H1 (cell line): ENCODE data around the gene DPYSL4. TPM values are rescaled to one million over a fixed set of nuclear protein-coding genes. Genes with fewer than 3 reads are reported as not detected.

Source experiments
- CTCF ChIA-PET: fragments of 300-600 bp; sonication (Branson Sonifier 250); formaldehyde crosslinking; loops from one replicate; lab custom pipeline; 2021; ENCODE audit not compliant: partially characterized antibody; lab: Charles Lee
- POLR2A ChIA-PET: fragments of 300-600 bp; sonication (Branson Sonifier 250); formaldehyde crosslinking; loops from one replicate; lab custom pipeline; 2021; ENCODE audit warnings: inconsistent platforms; ENCODE audit not compliant: partially characterized antibody; lab: Charles Lee
- DNase-seq, 2 experiments: peaks; one replicate each; pipeline versions ENCODE4 v3.0.0 to v3.0.0-alpha.2; 2010 to 2022; ENCODE audit warnings: low spot score in 2 of 2, low read depth in 1 of 2, mixed read lengths in 1 of 2
- FAIRE-seq: peaks from 2 replicates; lab custom pipeline; 2011; peaks lifted over from hg19 to GRCh38; lab: Jason Lieb, UNC
- H2AFZ ChIP-seq: 2 replicates; pipeline ENCODE4 v1.8.1; 2012; ENCODE audit warnings: low read length, inconsistent platforms
- H2AK5ac ChIP-seq: 2 replicates; pipeline ENCODE4 v1.6.1; 2013; ENCODE audit warnings: low read depth, low read length
- H2BK120ac ChIP-seq: replicated peaks from 2 replicates; pipeline ENCODE3; 2013; ENCODE audit warnings: low read depth, low read length, inconsistent platforms
- H2BK12ac ChIP-seq: 2 replicates; pipeline ENCODE4 v1.6.1; 2013; ENCODE audit warnings: low read depth, low read length
- H2BK15ac ChIP-seq: 2 replicates; pipeline ENCODE4 v1.6.1; 2013; ENCODE audit warnings: low read length
- H2BK20ac ChIP-seq: 2 replicates; pipeline ENCODE4 v1.6.1; 2013; ENCODE audit warnings: low read length
- H2BK5ac ChIP-seq: 2 replicates; pipeline ENCODE4 v1.6.1; 2013; ENCODE audit warnings: low read depth, low read length
- H3K14ac ChIP-seq: 2 replicates; pipeline ENCODE4 v1.6.1; 2013; ENCODE audit warnings: inconsistent platforms; ENCODE audit not compliant: insufficient read length
- H3K18ac ChIP-seq: 2 replicates; pipeline ENCODE4 v1.6.1; 2013; ENCODE audit warnings: low read length; ENCODE audit errors: extremely low read depth
- H3K23ac ChIP-seq: 2 replicates; pipeline ENCODE4 v1.6.1; 2013; ENCODE audit warnings: inconsistent platforms; ENCODE audit not compliant: insufficient read length
- H3K23me2 ChIP-seq: 2 replicates; pipeline ENCODE4 v1.6.1; 2013; ENCODE audit warnings: low read depth, low read length
- H3K27ac ChIP-seq: 2 replicates; pipeline ENCODE4 v1.6.1; 2011; ENCODE audit warnings: low read depth, low read length, inconsistent platforms
- H3K27me3 ChIP-seq, 4 experiments: replicated peaks in 1 of 4; 1 replicate in 1 of 4; 2 replicates in 3 of 4; pipeline versions ENCODE4 v1.6.1 to v1.8.1; 2011 to 2013; ENCODE audit warnings: low read length in 3 of 4, mild to moderate bottlenecking in 3 of 4, inconsistent platforms in 2 of 4, mixed read lengths in 2 of 4, moderate library complexity in 1 of 4; ENCODE audit not compliant: control insufficient read depth in 3 of 4, insufficient read depth in 3 of 4; ENCODE audit errors: extremely low read depth in 1 of 4
- H3K36me3 ChIP-seq, 4 experiments: 2 replicates each; pipeline versions ENCODE4 v1.6.1 to v1.8.1; 2011 to 2013; ENCODE audit warnings: mild to moderate bottlenecking in 4 of 4, low read length in 3 of 4, moderate library complexity in 2 of 4, control low read depth in 1 of 4, inconsistent platforms in 1 of 4; ENCODE audit not compliant: insufficient read depth in 4 of 4, control insufficient read depth in 2 of 4
- H3K4ac ChIP-seq: replicated peaks from 2 replicates; pipeline ENCODE3; 2013; ENCODE audit warnings: low read length, low read depth, mixed read lengths, inconsistent platforms; ENCODE audit not compliant: insufficient read length
- H3K4me1 ChIP-seq, 4 experiments: replicated peaks in 1 of 4; 1 replicate in 1 of 4; 2 replicates in 3 of 4; pipeline versions ENCODE4 v1.6.1 to v1.8.1; 2011 to 2013; ENCODE audit warnings: low read length in 3 of 4, inconsistent platforms in 2 of 4, mixed read lengths in 1 of 4; ENCODE audit not compliant: insufficient read depth in 4 of 4, control insufficient read depth in 3 of 4
- H3K4me2 ChIP-seq, 2 experiments: 2 replicates each; pipeline versions ENCODE4 v1.6.1 to v1.8.1; 2011 to 2013; ENCODE audit warnings: low read depth in 2 of 2, low read length in 2 of 2, control low read depth in 1 of 2, inconsistent platforms in 1 of 2, mild to moderate bottlenecking in 1 of 2; ENCODE audit not compliant: insufficient read depth in 1 of 2
- H3K4me3 ChIP-seq, 4 experiments: fragments of 200-600, 300-600 bp in 1 of 4; sonication (generic), shearing (Covaris generic), sonication (Bioruptor Twin) in 1 of 4; 2 replicates each; pipeline versions ENCODE4 v1.5.1 to v1.8.1; 2011 to 2016; ENCODE audit warnings: low read length in 4 of 4, low read depth in 3 of 4, control low read depth in 2 of 4, inconsistent platforms in 2 of 4, mild to moderate bottlenecking in 2 of 4, mixed read lengths in 1 of 4, moderate library complexity in 1 of 4; ENCODE audit not compliant: insufficient read depth in 2 of 4; ENCODE audit errors: extremely low read depth in 1 of 4
- H3K56ac ChIP-seq: replicated peaks from 2 replicates; pipeline ENCODE3; 2013; ENCODE audit warnings: low read depth, mild to moderate bottlenecking, mixed read lengths, low read length, inconsistent platforms; ENCODE audit not compliant: insufficient read length
- H3K79me1 ChIP-seq: 2 replicates; pipeline ENCODE4 v1.6.1; 2013; ENCODE audit warnings: low read depth, low read length, control low read depth
- H3K79me2 ChIP-seq, 2 experiments: 2 replicates each; pipeline versions ENCODE4 v1.6.1 to v1.8.1; 2012 to 2013; ENCODE audit warnings: low read length in 2 of 2, mild to moderate bottlenecking in 2 of 2, inconsistent platforms in 1 of 2; ENCODE audit not compliant: insufficient read depth in 2 of 2, control insufficient read depth in 1 of 2
- H3K9ac ChIP-seq, 4 experiments: replicated peaks in 1 of 4; 1 replicate in 1 of 4; 2 replicates in 3 of 4; pipeline versions ENCODE4 v1.6.1 to v1.8.1; 2011 to 2013; ENCODE audit warnings: low read depth in 3 of 4, low read length in 3 of 4, control low read depth in 2 of 4, mild to moderate bottlenecking in 2 of 4, moderate library complexity in 2 of 4, inconsistent platforms in 1 of 4; ENCODE audit errors: extremely low read depth in 1 of 4
- H3K9me3 ChIP-seq, 2 experiments: 2 replicates each; pipeline versions ENCODE4 v1.6.1 to v1.8.1; 2012 to 2013; ENCODE audit warnings: mild to moderate bottlenecking in 2 of 2, moderate library complexity in 2 of 2, control low read depth in 1 of 2, inconsistent platforms in 1 of 2, low read depth in 1 of 2, low read length in 1 of 2, mixed read lengths in 1 of 2; ENCODE audit not compliant: insufficient read depth in 2 of 2
- H4K20me1 ChIP-seq, 2 experiments: replicated peaks in 1 of 2; 2 replicates each; pipeline versions ENCODE3 to v1.8.1; 2011 to 2013; ENCODE audit warnings: inconsistent platforms in 2 of 2, low read length in 2 of 2, mild to moderate bottlenecking in 1 of 2; ENCODE audit not compliant: insufficient read depth in 2 of 2, control insufficient read depth in 1 of 2
- H4K5ac ChIP-seq: 2 replicates; pipeline ENCODE4 v1.6.1; 2013; ENCODE audit warnings: low read length, low read depth, mixed read lengths, inconsistent platforms; ENCODE audit not compliant: insufficient read length
- H4K8ac ChIP-seq: 2 replicates; pipeline ENCODE4 v1.8.0; 2013; ENCODE audit warnings: mild to moderate bottlenecking, moderate library complexity, low read length, inconsistent platforms; ENCODE audit not compliant: insufficient read depth; ENCODE audit errors: extremely low read depth
- H4K91ac ChIP-seq: replicated peaks from 2 replicates; pipeline ENCODE3; 2013; ENCODE audit warnings: low read length, mixed read lengths, inconsistent platforms; ENCODE audit not compliant: insufficient read length
- ASH2L ChIP-seq: fragments of 200-600, 300-600 bp; sonication (generic); IDR thresholded peaks from one replicate; pipeline ENCODE4 v1.7.1; 2017; ENCODE audit warnings: low read length
- BACH1 ChIP-seq: IDR thresholded peaks from 2 replicates; pipeline ENCODE4 v1.6.1; 2012; ENCODE audit warnings: low read length, improper control_type of control experiment
- CTCF ChIP-seq, 3 experiments: IDR thresholded peaks; 1 replicate in 2 of 3; 2 replicates in 1 of 3; pipeline versions ENCODE4 v1.5.1 to v1.6.1; 2011; ENCODE audit warnings: low read length in 3 of 3, mild to moderate bottlenecking in 3 of 3, inconsistent platforms in 2 of 3, low read depth in 1 of 3, moderate library complexity in 1 of 3; ENCODE audit not compliant: insufficient read depth in 1 of 3; ENCODE audit errors: control extremely low read depth in 1 of 3
- FOSL1 ChIP-seq: IDR thresholded peaks from 2 replicates; pipeline ENCODE4 v1.6.1; 2011; ENCODE audit warnings: mild to moderate bottlenecking, low read depth, low read length, moderate library complexity; ENCODE audit not compliant: insufficient read depth
- GABPA ChIP-seq: IDR thresholded peaks from 2 replicates; pipeline ENCODE4 v1.6.1; 2011; ENCODE audit warnings: mild to moderate bottlenecking, low read length, moderate library complexity, borderline replicate concordance; ENCODE audit not compliant: insufficient read depth
- PHF8 ChIP-seq: fragments of 200-600 bp; sonication (generic); conservative IDR thresholded peaks from 2 replicates; pipeline ENCODE4 v1.7.1; 2012; ENCODE audit warnings: low read depth, mild to moderate bottlenecking, inconsistent platforms, low read length, moderate library complexity
- POLR2AphosphoS5 ChIP-seq: IDR thresholded peaks from 2 replicates; pipeline ENCODE4 v1.6.1; 2011; ENCODE audit warnings: low read depth, low read length
- RAD21 ChIP-seq, 2 experiments: IDR thresholded peaks in 1 of 2; conservative IDR thresholded peaks in 1 of 2; 2 replicates each; pipeline ENCODE4 v1.6.1; 2011; ENCODE audit warnings: low read depth in 2 of 2, low read length in 2 of 2, improper control_type of control experiment in 1 of 2, inconsistent platforms in 1 of 2, mild to moderate bottlenecking in 1 of 2, moderate library complexity in 1 of 2
- SP1 ChIP-seq: IDR thresholded peaks from 2 replicates; pipeline ENCODE4 v1.6.1; 2011; ENCODE audit warnings: low read depth, low read length
- WGBS, 2 experiments: shearing (Covaris generic) in 1 of 2; methylation state at CpG; one replicate each; pipeline versions ENCODE4 v1.1.6 to v1.1.7; 2013 to 2015; ENCODE audit warnings: low lambda C conversion rate in 2 of 2, mixed read lengths in 2 of 2, inconsistent platforms in 1 of 2, low coverage in 1 of 2, missing lambda C conversion rate in 1 of 2; ENCODE audit not compliant: insufficient replicate concordance in 2 of 2, insufficient coverage in 1 of 2, insufficient read length in 1 of 2; ENCODE audit errors: extremely low coverage in 1 of 2, missing lambda C conversion rate in 1 of 2; 5-methylcytosine and 5-hydroxymethylcytosine counted together
- polyA plus RNA-seq, 7 experiments: library from polyadenylated mRNA; depleted of rRNA in 3 of 7; stranded (reverse) in 5 of 7; unstranded in 2 of 7; fragments of >200 nt in 5 of 7; fragments of 200-250 nt in 2 of 7; gene quantifications; 1 replicate in 5 of 7; 2 replicates in 1 of 7; 4 replicates in 1 of 7; pipeline versions ENCODE4 v1.2.1 to v1.2.3, GENCODE V29; 2011 to 2013; ENCODE audit warnings: missing spikeins in 2 of 7, mixed read lengths in 2 of 7
- total RNA-seq: library from RNA; stranded (reverse); fragmentation: NEBNext Ultra II Directional; extraction: Animal tissue kit (Norgen Biotek cat#: 25700); gene quantifications from 2 replicates; pipeline ENCODE4 v1.2.1, GENCODE V29; 2021

Gene DPYSL4
- total and polyA plus RNA-seq, 2 of the 8 experiments (the other 6 are each of a cell fraction or from before 2014, with no cell fraction given) = 12.9 to 15.2 TPM

GRCh38 chr10:132169766-132170560, 16.8 kb upstream of the DPYSL4 start:
- Histone ChIP-seq H3K27ac (no peak overlapping the region), H3K27me3 (no peaks in the 10 kb centered on the region; a peak in 1 of 7 replicates), H2AK5ac (no peak overlapping the region), H3K79me1 (no peaks in the 10 kb centered on the region), H2BK120ac (no peak overlapping the region), H3K4me3 (no peak overlapping the region), H4K20me1 (peaks cover 0 to 2% of the 10 kb centered on the region in 2 experiments), H3K9ac (no peak overlapping the region), H3K4me2 (no peak overlapping the region), H2BK15ac (no peak overlapping the region; the same call in 1 of the 2 replicates), H4K91ac (no peak overlapping the region), H4K5ac (no peak overlapping the region), H3K18ac (no peak overlapping the region), H3K4me1 (peaks cover 0 to under 1% (median 0%) of the 10 kb centered on the region in 4 experiments; a peak in 1 of 7 replicates), H2AFZ (no peak overlapping the region), H3K23ac (no peak overlapping the region), H3K36me3 (no peaks in the 10 kb centered on the region), H2BK5ac (no peak overlapping the region), H3K79me2 (no peaks in the 10 kb centered on the region), H3K9me3 (no peaks in the 10 kb centered on the region; a peak in 1 of 4 replicates), H3K23me2 (peaks cover 3% of the 10 kb centered on the region; the same call in 1 of the 2 replicates), H3K56ac (no peak overlapping the region), H2BK12ac (no peak overlapping the region), H4K8ac (peak overlapping the region; percentile 14; the same call in 1 of the 2 replicates), H2BK20ac (no peak overlapping the region), H3K14ac (no peak overlapping the region), H3K4ac (no peak overlapping the region)
- WGBS, 2 experiments = 86% methylated on average over 37 of the region's 46 CpGs; no CpG with 5 or more reads in 1 of the 2 experiments
- peak in 2 of 3 experiments; percentile 26 to 37; a peak in 3 of 4 replicates for TF ChIP-seq CTCF (IDR thresholded peaks at IDR 0.05; ENCODE audit: control extremely low read depth in 1 of 3, insufficient read depth in 1 of 3, low read depth in 1 of 3, low read length in 3 of 3)
- no peak for TF ChIP-seq PHF8
- no peak for TF ChIP-seq BACH1
- TF ChIP-seq ASH2L = no peak
- TF ChIP-seq RAD21 (IDR thresholded peaks at IDR 0.05 in 1 of 2, conservative IDR thresholded peaks at IDR 0.05 in 1 of 2; ENCODE audit: low read depth in 2 of 2, low read length in 2 of 2) = peak; percentile 49 to 61
- TF ChIP-seq FOSL1 = no peak
- no peak for TF ChIP-seq POLR2AphosphoS5
- no peak for TF ChIP-seq SP1
- no peak for TF ChIP-seq GABPA
- ChIA-PET CTCF (interaction anchor here (1.1 to 1.4 kb wide), 3 partner anchors 23 to 284 kb away, joined by 3 to 4 read pairs (median 3); no protein-coding TSS in a partner anchor), POLR2A (no interaction called here)
- no peak for FAIRE-seq
- no peak for DNase-seq
